HepG2 (cell line): ENCODE measurements around the gene TBC1D5. TPM values are rescaled to one million over a fixed set of nuclear protein-coding genes. Genes with fewer than 3 reads are reported as not detected.

ENCODE experiments used
- ATAC-seq: fragments of 200-7000 bp; cut with Tn5 transposase; 3 replicates; pipeline ENCODE4 v1.9.1; 2020; ENCODE audit warnings: mild to moderate bottlenecking, moderate library complexity
- BruUV-seq: library from RNA; stranded (reverse); fragments of 400-500 nt; replicated peaks from 2 replicates; lab custom pipeline; 2021; lab: Mats Ljungman, UMichigan
- CTCF ChIA-PET: fragments of 300-600 bp; formaldehyde crosslinking; extraction: SDS; loops from one replicate; lab custom pipeline; 2021; ENCODE audit warnings: low total read pairs, inconsistent platforms, low intra/inter-chr PET ratio; lab: Yijun Ruan, JAX
- POLR2A ChIA-PET: fragments of 350-600 bp; sonication (Branson Sonifier 250); formaldehyde crosslinking; loops from one replicate; lab custom pipeline; 2020; ENCODE audit warnings: antibody characterized with exemption, inconsistent platforms; lab: Yijun Ruan, JAX
- DNase-seq: peaks from one replicate; pipeline ENCODE4 v3.0.0-alpha.2; 2015; ENCODE audit warnings: low spot score
- FAIRE-seq: peaks from 3 replicates; lab custom pipeline; 2011; peaks lifted over from hg19 to GRCh38; lab: Jason Lieb, UNC
- H2AFZ ChIP-seq: one replicate; pipeline ENCODE4 v1.6.1; 2011; ENCODE audit warnings: low read length, inconsistent platforms
- H3K27ac ChIP-seq: fragments of 300-600 bp; 3 replicates; pipeline ENCODE4 v1.8.0; 2011; ENCODE audit warnings: mixed run types, mild to moderate bottlenecking, mixed read lengths, low read length, inconsistent platforms; ENCODE audit not compliant: insufficient read depth; ENCODE audit errors: extremely low read length
- H3K27me3 ChIP-seq, 2 experiments: fragments of 200-600 bp in 1 of 2; 2 replicates in 1 of 2; 3 replicates in 1 of 2; pipeline versions ENCODE4 v1.6.0 to v1.8.0; 2011; ENCODE audit warnings: low read length in 2 of 2, mild to moderate bottlenecking in 2 of 2, moderate library complexity in 2 of 2, inconsistent platforms in 1 of 2; ENCODE audit not compliant: insufficient read depth in 2 of 2, control insufficient read depth in 1 of 2
- H3K36me3 ChIP-seq, 2 experiments: fragments of 200-600 bp in 1 of 2; replicated peaks in 1 of 2; 2 replicates in 1 of 2; 3 replicates in 1 of 2; pipeline versions ENCODE4 v1.5.1 to v1.8.0; 2011; ENCODE audit warnings: low read length in 2 of 2, inconsistent platforms in 1 of 2; ENCODE audit not compliant: insufficient read depth in 2 of 2, control insufficient read depth in 1 of 2
- H3K4me1 ChIP-seq: 2 replicates; pipeline ENCODE4 v1.5.1; 2012; ENCODE audit warnings: low read length, inconsistent platforms; ENCODE audit not compliant: insufficient read depth
- H3K4me2 ChIP-seq: 2 replicates; pipeline ENCODE4 v1.6.0; 2011; ENCODE audit warnings: low read depth, low read length, inconsistent platforms
- H3K4me3 ChIP-seq, 3 experiments: fragments of 200-600 bp in 1 of 3; sonication (generic), shearing (Covaris generic) in 1 of 3; replicated peaks in 1 of 3; 2 replicates each; pipeline ENCODE4 v1.5.1; 2011 to 2016; ENCODE audit warnings: low read length in 3 of 3, inconsistent platforms in 2 of 3, low read depth in 2 of 3, mild to moderate bottlenecking in 2 of 3, control low read depth in 1 of 3, mixed read lengths in 1 of 3; ENCODE audit not compliant: insufficient read depth in 1 of 3
- H3K79me2 ChIP-seq: one replicate; pipeline ENCODE4 v1.6.1; 2011; ENCODE audit warnings: low read length, inconsistent platforms; ENCODE audit not compliant: insufficient read depth
- H3K9ac ChIP-seq: 2 replicates; pipeline ENCODE4 v1.6.0; 2011; ENCODE audit warnings: mild to moderate bottlenecking, low read depth, low read length, inconsistent platforms; ENCODE audit not compliant: insufficient read depth
- H3K9me3 ChIP-seq: 2 replicates; pipeline ENCODE4 v1.5.1; 2012; ENCODE audit warnings: mild to moderate bottlenecking, low read length
- H4K20me1 ChIP-seq: 2 replicates; pipeline ENCODE4 v1.6.0; 2011; ENCODE audit warnings: inconsistent platforms, mild to moderate bottlenecking, low read length, moderate library complexity; ENCODE audit not compliant: insufficient read depth
- SETDB1 ChIP-seq: sonication (generic); formaldehyde crosslinking; IDR thresholded peaks from 2 replicates; pipeline ENCODE4 v1.5.1; 2020; ENCODE audit warnings: missing genetic modification reagents, mild to moderate bottlenecking, borderline replicate concordance
- STAG1 ChIP-seq: sonication (generic); formaldehyde crosslinking; IDR thresholded peaks from 2 replicates; pipeline ENCODE4 v1.4.0; 2020; ENCODE audit warnings: missing genetic modification reagents
- WGBS: methylation state at CpG from one replicate; pipeline ENCODE4 v1.1.6; 2017; ENCODE audit warnings: low lambda C conversion rate; 5-methylcytosine and 5-hydroxymethylcytosine counted together
- in situ Hi-C: cut with HindIII; loops from 2 replicates; pipeline ENCODE4 v1.10.0; 2017; ENCODE audit warnings: low pct_unique_long_range_greater_than_20kb; ENCODE audit not compliant: extremely low pct_ligation_motif_present
- intact Hi-C: fragments of 100-400 bp; cut with micrococcal nuclease; formaldehyde crosslinking; loops from one replicate; pipeline ENCODE4 v1.10.0; 2022; ENCODE audit not compliant: unreplicated experiment
- polyA plus RNA-seq, 8 experiments: library from polyadenylated mRNA; depleted of rRNA in 3 of 8; stranded (reverse) in 7 of 8; unstranded in 1 of 8; fragments of >200 nt; fragmentation: Illumina TruSeq in 4 of 8; extraction: Trizol in 4 of 8; gene quantifications; 2 replicates each; pipeline versions ENCODE4 v1.2.1 to v1.2.3, GENCODE V29; 2011 to 2016; ENCODE audit warnings: low read depth in 4 of 8, missing spikeins in 1 of 8, mixed read lengths in 1 of 8; ENCODE audit not compliant: insufficient read depth in 1 of 8
- total RNA-seq, 5 experiments: library from RNA; depleted of rRNA; stranded (reverse); fragments of >200 nt; fragmentation: Illumina TruSeq; extraction: Trizol; gene quantifications; 2 replicates each; pipeline ENCODE4 v1.2.3, GENCODE V29; 2016; ENCODE audit warnings: low read depth in 1 of 5
- TF ChIP-seq, protein P1 (sequence below): sonication (generic); formaldehyde crosslinking; IDR thresholded peaks from 2 replicates; pipeline ENCODE4 v1.5.0; 2020; ENCODE audit warnings: mild to moderate bottlenecking, missing genetic modification reagents, moderate library complexity

TBC1D5 gene
- total and polyA plus RNA-seq, 2 of the 13 experiments (the other 11 are each of a cell fraction or from before 2014, with no cell fraction given) = 19.2 to 33.3 TPM

GRCh38 chr3:17140670-17141505 lies 601.5 kb downstream of the TBC1D5 start:
- Histone ChIP-seq H3K27me3 (peaks cover 1 to 36% of the 10 kb centered on the region in 2 experiments; a peak in 2 of 5 replicates), H3K4me1 (no peaks in the 10 kb centered on the region), H4K20me1 (no peaks in the 10 kb centered on the region)
- peak; percentile 58 for ATAC-seq
- TF ChIP-seq, protein P1, sequence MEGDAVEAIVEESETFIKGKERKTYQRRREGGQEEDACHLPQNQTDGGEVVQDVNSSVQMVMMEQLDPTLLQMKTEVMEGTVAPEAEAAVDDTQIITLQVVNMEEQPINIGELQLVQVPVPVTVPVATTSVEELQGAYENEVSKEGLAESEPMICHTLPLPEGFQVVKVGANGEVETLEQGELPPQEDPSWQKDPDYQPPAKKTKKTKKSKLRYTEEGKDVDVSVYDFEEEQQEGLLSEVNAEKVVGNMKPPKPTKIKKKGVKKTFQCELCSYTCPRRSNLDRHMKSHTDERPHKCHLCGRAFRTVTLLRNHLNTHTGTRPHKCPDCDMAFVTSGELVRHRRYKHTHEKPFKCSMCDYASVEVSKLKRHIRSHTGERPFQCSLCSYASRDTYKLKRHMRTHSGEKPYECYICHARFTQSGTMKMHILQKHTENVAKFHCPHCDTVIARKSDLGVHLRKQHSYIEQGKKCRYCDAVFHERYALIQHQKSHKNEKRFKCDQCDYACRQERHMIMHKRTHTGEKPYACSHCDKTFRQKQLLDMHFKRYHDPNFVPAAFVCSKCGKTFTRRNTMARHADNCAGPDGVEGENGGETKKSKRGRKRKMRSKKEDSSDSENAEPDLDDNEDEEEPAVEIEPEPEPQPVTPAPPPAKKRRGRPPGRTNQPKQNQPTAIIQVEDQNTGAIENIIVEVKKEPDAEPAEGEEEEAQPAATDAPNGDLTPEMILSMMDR = peak; percentile 39
- TF ChIP-seq SETDB1 (CRISPR knock-in tag) (no peak), STAG1 (0 out of 2 replicates have a peak, but pooled peaks have one; percentile 18)
- TF ChIP-seq, all 625 proteins: peak for 2
- Histone ChIP-seq H3K36me3 (no peaks in the 10 kb centered on the region), H3K4me3 (no peak overlapping the region), H3K27ac (no peak overlapping the region), H3K79me2 (no peaks in the 10 kb centered on the region), H3K9me3 (no peaks in the 10 kb centered on the region), H2AFZ (no peak overlapping the region), H3K4me2 (no peak overlapping the region), H3K9ac (no peak overlapping the region)
- CTCF ChIA-PET = no interaction called here
- intact Hi-C loops (no loop called here), in situ Hi-C loops (no loop called here)
- no TSS peak for BruUV-seq
- POLR2A ChIA-PET = no interaction called here
- no peak for DNase-seq
- 5% methylated on average over 8 of the region's 13 CpGs for WGBS
- no peak for FAIRE-seq
